Testis (tissue), 2 donors: ENCODE results near the gene MTR.

ENCODE experiments used
- POLR2A ChIP-seq: fragments of 450-650 bp; IDR thresholded peaks from one replicate; pipeline ENCODE4 v1.6.1; 2017; ENCODE audit warnings: antibody characterized with exemption, mild to moderate bottlenecking, moderate library complexity
- TF ChIP-seq, protein P1 (sequence below), 3 experiments: fragments of 450-650 bp in 2 of 3; fragments of 200-600 bp in 1 of 3; sonication (generic) in 1 of 3; IDR thresholded peaks; one replicate each; pipeline ENCODE4 v1.5.1; 2016 to 2019; ENCODE audit warnings: antibody characterized with exemption in 3 of 3, mild to moderate bottlenecking in 2 of 3, moderate library complexity in 1 of 3

DNA sequence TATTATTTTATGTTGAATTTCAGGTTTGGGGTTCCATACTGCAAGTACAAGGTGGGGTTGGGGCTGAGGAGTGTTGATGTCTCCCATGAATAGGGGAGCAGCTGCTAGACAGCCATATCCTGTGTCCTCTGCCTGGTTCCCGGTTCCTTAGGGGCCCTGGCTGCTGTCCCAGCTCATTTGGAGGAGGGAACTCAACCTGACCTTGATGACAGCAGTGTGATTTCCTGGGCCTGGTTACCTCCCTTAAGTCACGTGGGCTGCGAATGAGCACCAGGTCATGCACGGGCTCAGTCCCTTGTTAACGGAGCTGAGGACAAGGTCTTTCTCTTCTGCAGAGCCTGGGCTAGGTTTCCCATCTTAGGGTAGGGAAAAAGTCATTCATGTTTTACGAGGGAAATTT, 85.1 kb downstream of the MTR start:
- TF ChIP-seq, protein P1, sequence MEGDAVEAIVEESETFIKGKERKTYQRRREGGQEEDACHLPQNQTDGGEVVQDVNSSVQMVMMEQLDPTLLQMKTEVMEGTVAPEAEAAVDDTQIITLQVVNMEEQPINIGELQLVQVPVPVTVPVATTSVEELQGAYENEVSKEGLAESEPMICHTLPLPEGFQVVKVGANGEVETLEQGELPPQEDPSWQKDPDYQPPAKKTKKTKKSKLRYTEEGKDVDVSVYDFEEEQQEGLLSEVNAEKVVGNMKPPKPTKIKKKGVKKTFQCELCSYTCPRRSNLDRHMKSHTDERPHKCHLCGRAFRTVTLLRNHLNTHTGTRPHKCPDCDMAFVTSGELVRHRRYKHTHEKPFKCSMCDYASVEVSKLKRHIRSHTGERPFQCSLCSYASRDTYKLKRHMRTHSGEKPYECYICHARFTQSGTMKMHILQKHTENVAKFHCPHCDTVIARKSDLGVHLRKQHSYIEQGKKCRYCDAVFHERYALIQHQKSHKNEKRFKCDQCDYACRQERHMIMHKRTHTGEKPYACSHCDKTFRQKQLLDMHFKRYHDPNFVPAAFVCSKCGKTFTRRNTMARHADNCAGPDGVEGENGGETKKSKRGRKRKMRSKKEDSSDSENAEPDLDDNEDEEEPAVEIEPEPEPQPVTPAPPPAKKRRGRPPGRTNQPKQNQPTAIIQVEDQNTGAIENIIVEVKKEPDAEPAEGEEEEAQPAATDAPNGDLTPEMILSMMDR (IDR thresholded peaks at IDR 0.05): no peak
- TF ChIP-seq POLR2A: no peak
